ENCODE data around the gene TUBB4A. TPM values are rescaled to one million over a fixed set of nuclear protein-coding genes. Genes with fewer than 3 reads are reported as not detected.

Gene TUBB4A
- total RNA-seq, 1 donor from 2014 or later: 2.8 TPM

GRCh38 chr19:6455924-6456323, 46.2 kb downstream of the TUBB4A start:
- ATAC-seq: no peak

GRCh38 chr19:6453951-6454565, 48.1 kb downstream of the TUBB4A start:
- ATAC-seq (no peak), DNase-seq (no peak)
- intact Hi-C loops (cut with micrococcal nuclease): no loop called here

More at GRCh38 chr19:6455924-6456323, 46.2 kb downstream of the TUBB4A start:
- intact Hi-C loops (cut with micrococcal nuclease): no loop called here
- DNase-seq: no peak

- DNase-seq: no peak
- ATAC-seq: no peak
- intact Hi-C loops (cut with micrococcal nuclease): no loop called here
Measured at GRCh38 chr19:6452899-6453298, 49.2 kb downstream of the TUBB4A start.

GRCh38 chr19:6452223-6452614, 49.9 kb downstream of the TUBB4A start:
- ATAC-seq (no peak), DNase-seq (no peak)
- intact Hi-C loops (cut with micrococcal nuclease): no loop called here

- ATAC-seq (no peak), DNase-seq (no peak)
- intact Hi-C loops (cut with micrococcal nuclease): no loop called here
Measured at GRCh38 chr19:6451583-6452222, 50.4 kb downstream of the TUBB4A start.

GRCh38 chr19:6450166-6450565, 51.9 kb downstream of the TUBB4A start:
- no peak for ATAC-seq
- DNase-seq: no peak
- intact Hi-C loops (cut with micrococcal nuclease): no loop called here

- DNase-seq: no peak
- intact Hi-C loops (cut with micrococcal nuclease): no loop called here
- ATAC-seq: no peak
Measured at GRCh38 chr19:6448045-6448444, 54.1 kb downstream of the TUBB4A start.

GRCh38 chr19:6446452-6446851, 55.7 kb downstream of the TUBB4A start:
- intact Hi-C loops (cut with micrococcal nuclease): no loop called here

More at GRCh38 chr19:6446452-6446851, 55.7 kb downstream of the TUBB4A start:
- no peak for DNase-seq
- ATAC-seq: no peak

Other genes starting within 250 kb of the TUBB4A start
- 45.8 TPM for gene MLLT1, start 222.3 kb downstream of the TUBB4A start, total RNA-seq
- not detected for gene ACER1, start 168.7 kb downstream of the TUBB4A start, total RNA-seq
- 66.0 TPM for gene CLPP, start 140.8 kb downstream of the TUBB4A start, total RNA-seq
- gene ALKBH7, start 129.5 kb downstream of the TUBB4A start, total RNA-seq: 139 TPM
- gene PSPN, start 126.4 kb downstream of the TUBB4A start, total RNA-seq: 1.2 TPM
- gene GTF2F1, start 109.1 kb downstream of the TUBB4A start, total RNA-seq: 30.9 TPM
- 103 TPM for gene KHSRP, start 77.5 kb downstream of the TUBB4A start, total RNA-seq
- gene SLC25A41, start 68.5 kb downstream of the TUBB4A start, total RNA-seq: 0.25 TPM
- 110 TPM for gene SLC25A23, start 42.5 kb downstream of the TUBB4A start, total RNA-seq
- gene CRB3, start 38.0 kb downstream of the TUBB4A start, total RNA-seq: not detected
- gene DENND1C, start 20.5 kb downstream of the TUBB4A start, total RNA-seq: 0.87 TPM
- gene TNFSF9, start 28.7 kb upstream of the TUBB4A start, total RNA-seq: 1.0 TPM
- gene CD70, start 88.8 kb upstream of the TUBB4A start, total RNA-seq: not detected
- gene TNFSF14, start 167.9 kb upstream of the TUBB4A start, total RNA-seq: 1.5 TPM
- 398 TPM for gene C3, start 218.3 kb upstream of the TUBB4A start, total RNA-seq
- 28.1 TPM for gene GPR108, start 235.3 kb upstream of the TUBB4A start, total RNA-seq
- gene TRIP10, start 237.4 kb upstream of the TUBB4A start, total RNA-seq: 151 TPM